HFF-Myc (cell line): ENCODE data around the gene PES1.
"Not testable (repeated sequence)": the region's sequence is repeated elsewhere in the genome, so short reads cannot be mapped to it uniquely, and the experiment has no call there.

Experiments used
- DNase-seq: peaks from one replicate; pipeline ENCODE4 v3.0.0-alpha.2; 2011; ENCODE audit warnings: low read depth; ENCODE audit errors: extremely low read depth
- H3K4me3 ChIP-seq: replicated peaks from 2 replicates; pipeline ENCODE4 v1.5.1; 2011; ENCODE audit warnings: low read depth, mild to moderate bottlenecking, control low read depth, low read length
- CTCF ChIP-seq: IDR thresholded peaks from 2 replicates; pipeline ENCODE4 v1.5.1; 2012; ENCODE audit warnings: mild to moderate bottlenecking, low read depth, low read length, control low read depth; ENCODE audit errors: missing control alignments

PES1 gene

GRCh38 chr22:30541961-30542810 is 49.5 kb downstream of the PES1 start:
- H3K4me3 ChIP-seq: 0 out of 2 replicates have a peak overlapping the region, but pooled peaks have one; percentile 3
- DNase-seq: no peak
- no peak for TF ChIP-seq CTCF

GRCh38 chr22:30541511-30541910 is 50.2 kb downstream of the PES1 start:
- DNase-seq, H3K4me3 ChIP-seq: not testable (repeated sequence)

GRCh38 chr22:30539368-30539767 is 52.3 kb downstream of the PES1 start:
- DNase-seq: no peak
- TF ChIP-seq CTCF: no peak
- H3K4me3 ChIP-seq: no peak overlapping the region

- H3K4me3 ChIP-seq: no peak overlapping the region
- peak; percentile 17 for DNase-seq
- no peak for TF ChIP-seq CTCF
Observed at GRCh38 chr22:30538280-30538679, 53.4 kb downstream of the PES1 start.

GRCh38 chr22:30537083-30537731 is 54.5 kb downstream of the PES1 start:
- no peak for TF ChIP-seq CTCF
- DNase-seq: no peak
- H3K4me3 ChIP-seq: no peak overlapping the region

- H3K4me3 ChIP-seq: no peak overlapping the region
- no peak for DNase-seq
- TF ChIP-seq CTCF: no peak
Observed at GRCh38 chr22:30535182-30535581, 56.5 kb downstream of the PES1 start.
